HG03469 (cell line): ENCODE data around the gene ZNF576.
"Not testable (repeated sequence)": the region's sequence is repeated elsewhere in the genome, so short reads cannot be mapped to it uniquely, and the experiment has no call there.

ENCODE experiments used
- ATAC-seq: cut with Tn5 transposase; IDR thresholded peaks from one replicate; pipeline ENCODE4 v1.9.1; 2021; ENCODE audit warnings: mild to moderate bottlenecking, moderate library complexity, moderate number of reproducible peaks; ENCODE audit not compliant: unreplicated experiment

Gene ZNF576

GRCh38 chr19:43644181-43644580, 47.8 kb downstream of the ZNF576 start:
- ATAC-seq = no peak

GRCh38 chr19:43648633-43649032, 52.2 kb downstream of the ZNF576 start:
- no peak for ATAC-seq

GRCh38 chr19:43649514-43649913, 53.1 kb downstream of the ZNF576 start:
- ATAC-seq = no peak

- not testable (repeated sequence) for ATAC-seq
Measured at GRCh38 chr19:43650276-43650675, 53.9 kb downstream of the ZNF576 start.
